ENCODE data around the gene GALNT7.

DNA sequence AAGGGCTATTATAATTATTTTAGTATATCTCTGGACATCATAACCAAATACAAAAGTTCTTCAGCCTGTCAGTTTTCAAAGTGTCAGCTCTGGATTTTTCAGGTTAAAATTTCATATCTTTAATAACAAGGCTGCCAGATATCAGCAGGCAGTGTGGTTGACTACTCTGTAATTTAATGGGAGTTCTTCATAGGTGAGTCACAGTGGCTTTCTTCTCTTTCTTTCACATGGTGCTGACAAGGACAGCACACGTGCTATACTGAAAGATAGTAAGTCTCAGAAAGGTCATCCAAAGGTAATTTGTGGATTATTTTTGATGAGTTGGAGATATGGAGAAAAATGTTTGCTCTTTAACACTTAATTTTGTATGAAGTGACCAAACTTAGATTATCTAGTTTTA is 43.2 kb downstream of the GALNT7 start:
- TF ChIP-seq, protein P1, sequence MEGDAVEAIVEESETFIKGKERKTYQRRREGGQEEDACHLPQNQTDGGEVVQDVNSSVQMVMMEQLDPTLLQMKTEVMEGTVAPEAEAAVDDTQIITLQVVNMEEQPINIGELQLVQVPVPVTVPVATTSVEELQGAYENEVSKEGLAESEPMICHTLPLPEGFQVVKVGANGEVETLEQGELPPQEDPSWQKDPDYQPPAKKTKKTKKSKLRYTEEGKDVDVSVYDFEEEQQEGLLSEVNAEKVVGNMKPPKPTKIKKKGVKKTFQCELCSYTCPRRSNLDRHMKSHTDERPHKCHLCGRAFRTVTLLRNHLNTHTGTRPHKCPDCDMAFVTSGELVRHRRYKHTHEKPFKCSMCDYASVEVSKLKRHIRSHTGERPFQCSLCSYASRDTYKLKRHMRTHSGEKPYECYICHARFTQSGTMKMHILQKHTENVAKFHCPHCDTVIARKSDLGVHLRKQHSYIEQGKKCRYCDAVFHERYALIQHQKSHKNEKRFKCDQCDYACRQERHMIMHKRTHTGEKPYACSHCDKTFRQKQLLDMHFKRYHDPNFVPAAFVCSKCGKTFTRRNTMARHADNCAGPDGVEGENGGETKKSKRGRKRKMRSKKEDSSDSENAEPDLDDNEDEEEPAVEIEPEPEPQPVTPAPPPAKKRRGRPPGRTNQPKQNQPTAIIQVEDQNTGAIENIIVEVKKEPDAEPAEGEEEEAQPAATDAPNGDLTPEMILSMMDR (IDR thresholded peaks at IDR 0.05; ENCODE audit: low read depth, low read length), result no peak
- TF ChIP-seq POLR2A (IDR thresholded peaks at IDR 0.05; ENCODE audit: extremely low read depth, insufficient read length) (no peak), MAX (IDR thresholded peaks at IDR 0.05; ENCODE audit: low read depth, low read length) (peak; percentile 67)
